Naive B cell (primary cell): Measurements from ENCODE around the gene PLCH2. TPM values are rescaled to one million over a fixed set of nuclear protein-coding genes. Genes with fewer than 3 reads are reported as not detected.

Source experiments
- ATAC-seq, 2 donors: fragments of 150-1000 bp; cut with Tn5 transposase; 2 replicates each; pipeline ENCODE4 v1.10.0; 2021; ENCODE audit warnings: low read depth in 2 of 2, mild to moderate bottlenecking in 2 of 2, moderate library complexity in 2 of 2
- DNase-seq: peaks from one replicate; pipeline ENCODE4 v3.0.0; 2022
- H3K27ac Mint-ChIP-seq, 6 donors: one replicate each; pipeline ENCODE4 v1.8.0; 2020 to 2022; ENCODE audit warnings: mild to moderate bottlenecking in 6 of 6, mixed read lengths in 6 of 6, moderate library complexity in 5 of 6, inconsistent platforms in 2 of 6
- H3K27me3 Mint-ChIP-seq, 3 donors: one replicate each; pipeline ENCODE4 v1.8.0; 2021 to 2022; ENCODE audit warnings: mixed read lengths in 3 of 3, mild to moderate bottlenecking in 1 of 3
- H3K36me3 Mint-ChIP-seq, 2 donors: one replicate each; pipeline ENCODE4 v1.8.0; 2020 to 2022; ENCODE audit warnings: mixed read lengths in 2 of 2, inconsistent platforms in 1 of 2, mild to moderate bottlenecking in 1 of 2
- H3K4me1 Mint-ChIP-seq, 3 donors: one replicate each; pipeline ENCODE4 v1.8.0; 2020 to 2022; ENCODE audit warnings: mixed read lengths in 3 of 3, inconsistent platforms in 1 of 3, mild to moderate bottlenecking in 1 of 3, moderate library complexity in 1 of 3
- H3K4me3 Mint-ChIP-seq, 8 donors: one replicate each; pipeline ENCODE4 v1.8.0; 2020 to 2022; ENCODE audit warnings: mild to moderate bottlenecking in 8 of 8, mixed read lengths in 8 of 8, moderate library complexity in 8 of 8, inconsistent platforms in 2 of 8
- H3K9me3 Mint-ChIP-seq, 7 donors: one replicate each; pipeline ENCODE4 v1.8.0; 2020 to 2022; ENCODE audit warnings: mixed read lengths in 7 of 7, mild to moderate bottlenecking in 5 of 7, inconsistent platforms in 2 of 7, moderate library complexity in 1 of 7
- polyA plus RNA-seq, 6 donors: library from polyadenylated mRNA; unstranded; fragments of 300-500 nt; fragmentation: Illumina TruSeq; gene quantifications; one replicate each; pipeline ENCODE4 v1.2.3, GENCODE V29; 2021; ENCODE audit warnings: low read depth in 6 of 6

The PLCH2 gene
- polyA plus RNA-seq, 6 donors from 2014 or later, result 0.94 to 2.5 (median 1.6) TPM

GRCh38 chr1:2513939-2514652 is 38.0 kb downstream of the PLCH2 start:
- Mint-ChIP-seq H3K27me3 (no peaks in the 10 kb centered on the region), H3K9me3 (no peaks in the 10 kb centered on the region), H3K4me3 (peak overlapping the region in 1 of 8 donors; percentile 47), H3K27ac (peak overlapping the region in 1 of 6 donors; percentile 81), H3K4me1 (no peaks in the 10 kb centered on the region), H3K36me3 (peaks cover 0 to 5% of the 10 kb centered on the region in 2 donors)
- DNase-seq (no peak), ATAC-seq (no peak)

GRCh38 chr1:2514863-2515762 is 39.0 kb downstream of the PLCH2 start:
- Mint-ChIP-seq H3K4me3 (no peak overlapping the region), H3K4me1 (no peaks in the 10 kb centered on the region), H3K36me3 (peaks cover 0 to 7% of the 10 kb centered on the region in 2 donors), H3K27ac (no peak overlapping the region), H3K27me3 (no peaks in the 10 kb centered on the region), H3K9me3 (no peaks in the 10 kb centered on the region)
- ATAC-seq (no peak), DNase-seq (no peak)

- no peaks in the 10 kb centered on the region for H3K4me1 Mint-ChIP-seq
- ATAC-seq (no peak), DNase-seq (no peak)
- peaks cover 0 to 7% of the 10 kb centered on the region in 2 donors for H3K36me3 Mint-ChIP-seq
- H3K9me3 Mint-ChIP-seq, result no peaks in the 10 kb centered on the region
- H3K27me3 Mint-ChIP-seq, result no peaks in the 10 kb centered on the region
- no peak overlapping the region for H3K27ac Mint-ChIP-seq
- no peak overlapping the region for H3K4me3 Mint-ChIP-seq
These were observed 39.6 kb downstream of the PLCH2 start for GRCh38 chr1:2515763-2516080.

- Mint-ChIP-seq H3K27me3 (no peaks in the 10 kb centered on the region), H3K4me3 (peak overlapping the region in 1 of 8 donors; percentile 41), H3K27ac (no peak overlapping the region), H3K36me3 (peaks cover 0 to 7% of the 10 kb centered on the region in 2 donors), H3K9me3 (no peaks in the 10 kb centered on the region), H3K4me1 (no peaks in the 10 kb centered on the region)
- DNase-seq (no peak), ATAC-seq (no peak)
These were observed 40.0 kb downstream of the PLCH2 start for GRCh38 chr1:2516124-2516523.

- DNase-seq (no peak), ATAC-seq (no peak)
- Mint-ChIP-seq H3K9me3 (no peaks in the 10 kb centered on the region), H3K36me3 (peaks cover 0 to 7% of the 10 kb centered on the region in 2 donors), H3K4me1 (no peaks in the 10 kb centered on the region), H3K27ac (no peak overlapping the region), H3K4me3 (no peak overlapping the region), H3K27me3 (no peaks in the 10 kb centered on the region)
These were observed 40.9 kb downstream of the PLCH2 start for GRCh38 chr1:2516946-2517345.

- Mint-ChIP-seq H3K4me1 (peaks cover 1 to 5% (median 3%) of the 10 kb centered on the region in 3 donors), H3K27me3 (no peaks in the 10 kb centered on the region), H3K36me3 (peaks cover 0 to 7% of the 10 kb centered on the region in 2 donors), H3K27ac (no peak overlapping the region), H3K9me3 (no peaks in the 10 kb centered on the region), H3K4me3 (no peak overlapping the region)
- ATAC-seq (no peak), DNase-seq (no peak)
These were observed 41.9 kb downstream of the PLCH2 start for GRCh38 chr1:2517966-2518365.

- Mint-ChIP-seq H3K4me1 (peaks cover 5 to 9% (median 5%) of the 10 kb centered on the region in 3 donors), H3K9me3 (no peaks in the 10 kb centered on the region), H3K36me3 (peaks cover 0 to 7% of the 10 kb centered on the region in 2 donors), H3K4me3 (peak overlapping the region in 1 of 8 donors; percentile 66), H3K27me3 (no peaks in the 10 kb centered on the region), H3K27ac (no peak overlapping the region)
- DNase-seq, result no peak
- no peak for ATAC-seq
These were observed 42.4 kb downstream of the PLCH2 start for GRCh38 chr1:2518528-2518927.

- H3K36me3 Mint-ChIP-seq, result peaks cover 0 to 7% of the 10 kb centered on the region in 2 donors
- H3K4me1 Mint-ChIP-seq, result peaks cover 5 to 11% (median 10%) of the 10 kb centered on the region in 3 donors
- DNase-seq (no peak), ATAC-seq (no peak)
- H3K9me3 Mint-ChIP-seq, result no peaks in the 10 kb centered on the region
- H3K4me3 Mint-ChIP-seq, result no peak overlapping the region
- H3K27ac Mint-ChIP-seq, result no peak overlapping the region
- no peaks in the 10 kb centered on the region for H3K27me3 Mint-ChIP-seq
These were observed 43.1 kb downstream of the PLCH2 start for GRCh38 chr1:2519029-2519685.

- H3K27ac Mint-ChIP-seq, result no peak overlapping the region
- no peak for ATAC-seq
- H3K36me3 Mint-ChIP-seq, result peaks cover 0 to 7% of the 10 kb centered on the region in 2 donors
- no peaks in the 10 kb centered on the region for H3K27me3 Mint-ChIP-seq
- H3K4me1 Mint-ChIP-seq, result peaks cover 5 to 16% (median 16%) of the 10 kb centered on the region in 3 donors
- H3K4me3 Mint-ChIP-seq, result no peak overlapping the region
- H3K9me3 Mint-ChIP-seq, result no peaks in the 10 kb centered on the region
- no peak for DNase-seq
These were observed 43.6 kb downstream of the PLCH2 start for GRCh38 chr1:2519729-2520128.

GRCh38 chr1:2520206-2520605 is 44.1 kb downstream of the PLCH2 start:
- DNase-seq (no peak), ATAC-seq (no peak)
- H3K9me3 Mint-ChIP-seq, result no peaks in the 10 kb centered on the region
- H3K27ac Mint-ChIP-seq, result no peak overlapping the region
- H3K4me1 Mint-ChIP-seq, result peaks cover 9 to 21% (median 20%) of the 10 kb centered on the region in 3 donors
- H3K27me3 Mint-ChIP-seq, result no peaks in the 10 kb centered on the region
- no peak overlapping the region for H3K4me3 Mint-ChIP-seq
- peaks cover 0 to 7% of the 10 kb centered on the region in 2 donors for H3K36me3 Mint-ChIP-seq

- H3K9me3 Mint-ChIP-seq, result no peaks in the 10 kb centered on the region
- H3K4me1 Mint-ChIP-seq, result peaks cover 11 to 24% (median 24%) of the 10 kb centered on the region in 3 donors
- no peak overlapping the region for H3K27ac Mint-ChIP-seq
These were observed 44.7 kb downstream of the PLCH2 start for GRCh38 chr1:2520806-2521205.

GRCh38 chr1:2522230-2522629 is 46.1 kb downstream of the PLCH2 start:
- Mint-ChIP-seq H3K4me3 (peak overlapping the region in 1 of 8 donors; percentile 76), H3K27me3 (peaks cover 0 to 6% (median 0%) of the 10 kb centered on the region in 3 donors), H3K27ac (peak overlapping the region in 1 of 6 donors; percentile 54), H3K4me1 (peaks cover 16 to 30% (median 30%) of the 10 kb centered on the region in 3 donors), H3K36me3 (peaks cover 0 to 7% of the 10 kb centered on the region in 2 donors), H3K9me3 (no peaks in the 10 kb centered on the region)
- ATAC-seq, result no peak
- DNase-seq, result no peak

More at GRCh38 chr1:2520806-2521205, 44.7 kb downstream of the PLCH2 start:
- no peaks in the 10 kb centered on the region for H3K27me3 Mint-ChIP-seq
- peaks cover 0 to 7% of the 10 kb centered on the region in 2 donors for H3K36me3 Mint-ChIP-seq
- ATAC-seq (no peak), DNase-seq (no peak)
- no peak overlapping the region for H3K4me3 Mint-ChIP-seq

- Mint-ChIP-seq H3K27me3 (peaks cover 0 to 11% (median 0%) of the 10 kb centered on the region in 3 donors), H3K4me1 (peaks cover 16 to 35% (median 32%) of the 10 kb centered on the region in 3 donors), H3K4me3 (peak overlapping the region in 4 of 8 donors; percentile 22 to 97 (median 72)), H3K9me3 (no peaks in the 10 kb centered on the region), H3K27ac (no peak overlapping the region), H3K36me3 (peaks cover 0 to 7% of the 10 kb centered on the region in 2 donors)
- DNase-seq (no peak), ATAC-seq (no peak)
These were observed 47.3 kb downstream of the PLCH2 start for GRCh38 chr1:2523191-2523890.
